DOHH2 (cell line): ENCODE data around the gene CNPY4.

ENCODE experiments used
- H3F3A ChIP-seq: fragments of 200-600 bp; sonication (generic), shearing (Covaris generic); 2 replicates; pipeline ENCODE4 v1.6.0; 2016; ENCODE audit warnings: antibody characterized with exemption, mild to moderate bottlenecking; ENCODE audit not compliant: control insufficient read depth, insufficient read depth
- H3K27ac ChIP-seq: fragments of 200-600 bp; sonication (generic); 2 replicates; pipeline ENCODE4 v1.5.1; 2014; ENCODE audit warnings: low read depth, mild to moderate bottlenecking, low read length, moderate library complexity
- H3K27me3 ChIP-seq: fragments of 200-600 bp; sonication (generic); 2 replicates; pipeline ENCODE4 v1.6.1; 2014; ENCODE audit warnings: mild to moderate bottlenecking, low read length, mixed read lengths; ENCODE audit not compliant: control insufficient read depth
- H3K36me3 ChIP-seq: fragments of 200-600 bp; sonication (generic); 2 replicates; pipeline ENCODE4 v1.6.1; 2014; ENCODE audit warnings: mild to moderate bottlenecking, low read length, moderate library complexity, mixed read lengths; ENCODE audit not compliant: control insufficient read depth
- H3K4me1 ChIP-seq: fragments of 200-600 bp; sonication (generic); 2 replicates; pipeline ENCODE4 v1.6.1; 2014; ENCODE audit warnings: mild to moderate bottlenecking, low read length, mixed read lengths; ENCODE audit not compliant: control insufficient read depth
- H3K4me2 ChIP-seq: fragments of 200-600 bp; sonication (generic); 2 replicates; pipeline ENCODE4 v1.6.0; 2014; ENCODE audit warnings: mild to moderate bottlenecking, low read length, moderate library complexity
- H3K4me3 ChIP-seq: fragments of 200-600 bp; sonication (generic); 2 replicates; pipeline ENCODE4 v1.5.1; 2014; ENCODE audit warnings: mild to moderate bottlenecking, low read length, mixed read lengths
- H3K79me2 ChIP-seq: fragments of 200-600 bp; sonication (generic); 2 replicates; pipeline ENCODE4 v1.6.1; 2014; ENCODE audit warnings: mild to moderate bottlenecking, low read length, mixed read lengths; ENCODE audit not compliant: control insufficient read depth
- H3K9me2 ChIP-seq: fragments of 200-600 bp; sonication (generic); replicated peaks from 2 replicates; pipeline ENCODE4 v1.6.1; 2014; ENCODE audit warnings: mild to moderate bottlenecking, low read length, mixed read lengths; ENCODE audit not compliant: control insufficient read depth
- H3K9me3 ChIP-seq: fragments of 200-600 bp; sonication (generic); 2 replicates; pipeline ENCODE4 v1.6.1; 2014; ENCODE audit warnings: antibody characterized with exemption, low read length, mixed read lengths; ENCODE audit not compliant: control insufficient read depth, insufficient read depth
- H4K20me1 ChIP-seq: fragments of 200-600 bp; sonication (generic); 2 replicates; pipeline ENCODE4 v1.6.0; 2014; ENCODE audit warnings: low read depth, mild to moderate bottlenecking, antibody characterized with exemption, low read length, moderate library complexity; ENCODE audit not compliant: control insufficient read depth, insufficient read depth
- EZH2phosphoT487 ChIP-seq: fragments of 200-600 bp; sonication (generic); IDR thresholded peaks from 2 replicates; pipeline ENCODE4 v1.6.1; 2017; ENCODE audit warnings: borderline replicate concordance, mild to moderate bottlenecking, antibody characterized with exemption, low read length, moderate library complexity, mixed read lengths
- TF ChIP-seq, protein P1 (sequence below): fragments of 200-600 bp; sonication (generic); IDR thresholded peaks from one replicate; pipeline ENCODE4 v1.5.1; 2014; ENCODE audit warnings: antibody characterized with exemption, mild to moderate bottlenecking, low read depth, low read length; ENCODE audit not compliant: poor library complexity, severe bottlenecking

The CNPY4 gene

DNA sequence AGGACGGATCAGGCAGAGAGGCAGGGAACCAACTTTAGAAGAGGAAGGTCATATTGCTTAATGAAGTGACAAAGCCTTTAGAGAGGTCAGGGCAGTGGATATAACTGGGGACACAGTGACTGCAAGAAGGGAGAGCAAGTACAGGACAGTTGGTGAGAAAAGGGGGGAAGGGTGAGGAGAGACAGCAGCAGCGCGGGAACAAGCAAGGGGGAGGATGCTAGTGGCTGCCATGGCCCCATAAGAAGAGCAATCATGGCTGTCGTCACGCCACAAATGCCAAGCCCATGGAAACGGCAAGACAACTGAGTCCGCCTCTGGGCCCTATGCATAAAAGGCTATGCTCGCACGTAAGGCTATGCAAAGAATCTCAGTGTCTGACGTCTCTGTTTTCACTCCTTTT, 47.0 kb upstream of the CNPY4 start:
- no peaks in the 10 kb centered on the region for H3K9me2 ChIP-seq
- peaks cover 3% of the 10 kb centered on the region for H3K79me2 ChIP-seq
- peaks cover 28% of the 10 kb centered on the region for H3K9me3 ChIP-seq
- H3K4me1 ChIP-seq, result no peaks in the 10 kb centered on the region
- H4K20me1 ChIP-seq, result no peaks in the 10 kb centered on the region
- H3K27ac ChIP-seq, result no peak overlapping the region
- no peaks in the 10 kb centered on the region for H3K27me3 ChIP-seq
- peaks cover 83% of the 10 kb centered on the region for H3K36me3 ChIP-seq
- TF ChIP-seq, protein P1, sequence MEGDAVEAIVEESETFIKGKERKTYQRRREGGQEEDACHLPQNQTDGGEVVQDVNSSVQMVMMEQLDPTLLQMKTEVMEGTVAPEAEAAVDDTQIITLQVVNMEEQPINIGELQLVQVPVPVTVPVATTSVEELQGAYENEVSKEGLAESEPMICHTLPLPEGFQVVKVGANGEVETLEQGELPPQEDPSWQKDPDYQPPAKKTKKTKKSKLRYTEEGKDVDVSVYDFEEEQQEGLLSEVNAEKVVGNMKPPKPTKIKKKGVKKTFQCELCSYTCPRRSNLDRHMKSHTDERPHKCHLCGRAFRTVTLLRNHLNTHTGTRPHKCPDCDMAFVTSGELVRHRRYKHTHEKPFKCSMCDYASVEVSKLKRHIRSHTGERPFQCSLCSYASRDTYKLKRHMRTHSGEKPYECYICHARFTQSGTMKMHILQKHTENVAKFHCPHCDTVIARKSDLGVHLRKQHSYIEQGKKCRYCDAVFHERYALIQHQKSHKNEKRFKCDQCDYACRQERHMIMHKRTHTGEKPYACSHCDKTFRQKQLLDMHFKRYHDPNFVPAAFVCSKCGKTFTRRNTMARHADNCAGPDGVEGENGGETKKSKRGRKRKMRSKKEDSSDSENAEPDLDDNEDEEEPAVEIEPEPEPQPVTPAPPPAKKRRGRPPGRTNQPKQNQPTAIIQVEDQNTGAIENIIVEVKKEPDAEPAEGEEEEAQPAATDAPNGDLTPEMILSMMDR, result no peak
- no peak for TF ChIP-seq EZH2phosphoT487
- no peaks in the 10 kb centered on the region for H3F3A ChIP-seq
- H3K4me2 ChIP-seq, result no peak overlapping the region
- no peak overlapping the region for H3K4me3 ChIP-seq

DNA sequence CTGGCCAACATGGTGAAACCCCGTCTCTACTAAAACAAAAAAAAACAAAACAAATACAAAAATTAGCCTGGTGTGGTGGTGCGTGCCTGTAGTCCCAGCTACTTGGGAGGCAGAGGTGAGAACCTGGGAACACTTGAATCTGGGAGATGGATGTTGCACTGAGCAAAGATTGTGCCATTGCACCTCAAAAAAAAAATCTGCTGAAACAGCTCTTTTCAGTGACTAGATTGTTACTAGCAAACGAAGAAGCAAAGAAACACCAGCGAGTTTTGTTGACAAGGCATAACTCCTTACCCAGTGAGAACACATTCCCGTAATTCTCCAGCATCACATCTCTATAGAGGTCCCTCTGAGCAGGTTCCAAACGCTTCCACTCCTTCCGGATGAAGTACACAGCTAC, 44.6 kb upstream of the CNPY4 start:
- Histone ChIP-seq H4K20me1 (peaks cover 9% of the 10 kb centered on the region; the same call in 1 of the 2 replicates), H3K79me2 (peaks cover 22% of the 10 kb centered on the region), H3K9me2 (no peaks in the 10 kb centered on the region), H3K9me3 (peaks cover 28% of the 10 kb centered on the region), H3K36me3 (peaks cover 87% of the 10 kb centered on the region), H3K27me3 (no peaks in the 10 kb centered on the region), H3K4me3 (no peak overlapping the region), H3F3A (peaks cover 2% of the 10 kb centered on the region; the same call in 1 of the 2 replicates), H3K27ac (no peak overlapping the region), H3K4me1 (no peaks in the 10 kb centered on the region), H3K4me2 (no peak overlapping the region)
- TF ChIP-seq EZH2phosphoT487, result no peak
- TF ChIP-seq, protein P1, result no peak

DNA sequence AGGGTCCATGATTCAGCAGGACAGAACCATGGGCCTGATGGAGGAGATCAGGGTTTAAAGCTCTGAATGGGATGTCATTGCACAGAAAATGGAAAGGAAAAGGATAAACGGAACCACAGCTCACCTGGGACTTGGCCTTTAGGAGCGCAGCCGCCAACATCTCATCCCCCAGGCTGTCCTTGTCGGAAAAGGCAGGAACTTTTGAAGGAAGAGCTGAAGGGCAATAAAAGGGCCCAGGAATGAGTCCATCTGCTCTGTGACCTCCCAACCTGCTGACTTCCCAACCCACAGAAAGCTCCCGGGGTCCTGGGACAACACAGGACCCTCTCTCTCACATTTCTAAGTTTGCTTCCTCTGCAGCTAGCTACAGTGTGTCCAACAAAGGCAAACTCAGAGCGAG, 44.0 kb upstream of the CNPY4 start:
- H3K4me3 ChIP-seq, result no peak overlapping the region
- H4K20me1 ChIP-seq, result peaks cover 11% of the 10 kb centered on the region; the same call in 1 of the 2 replicates
- TF ChIP-seq, protein P1, result no peak
- no peak for TF ChIP-seq EZH2phosphoT487
- H3K27me3 ChIP-seq, result no peaks in the 10 kb centered on the region
- peaks cover 5% of the 10 kb centered on the region; the same call in 1 of the 2 replicates for H3K4me1 ChIP-seq
- H3K4me2 ChIP-seq, result no peak overlapping the region
- peaks cover 2% of the 10 kb centered on the region; the same call in 1 of the 2 replicates for H3F3A ChIP-seq
- no peaks in the 10 kb centered on the region for H3K9me2 ChIP-seq
- peaks cover 26% of the 10 kb centered on the region for H3K9me3 ChIP-seq
- peaks cover 81% of the 10 kb centered on the region for H3K36me3 ChIP-seq
- H3K79me2 ChIP-seq, result peaks cover 27% of the 10 kb centered on the region
- H3K27ac ChIP-seq, result no peak overlapping the region

DNA sequence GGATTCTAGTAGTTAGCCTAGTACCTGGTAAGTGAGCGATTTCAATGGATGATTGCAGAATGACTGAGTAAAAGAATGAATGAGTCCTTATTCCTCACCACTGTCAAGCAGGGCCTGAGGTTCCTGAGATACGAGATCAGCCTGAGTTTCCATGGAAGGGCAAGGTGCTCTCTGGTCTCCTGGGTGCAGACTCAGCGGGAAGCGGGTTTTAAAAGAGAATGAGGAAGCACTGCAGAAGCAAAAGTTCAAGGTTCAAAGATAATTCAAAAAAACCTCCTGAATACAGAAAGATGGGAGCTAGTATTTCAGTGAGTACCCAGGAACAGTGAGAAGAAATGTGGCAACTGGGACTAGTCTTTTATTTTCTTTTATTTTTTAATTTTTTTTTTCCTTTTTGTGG, 42.2 kb upstream of the CNPY4 start:
- Histone ChIP-seq H3K4me1 (peaks cover 13% of the 10 kb centered on the region), H4K20me1 (peaks cover 11% of the 10 kb centered on the region; the same call in 1 of the 2 replicates), H3K4me3 (no peak overlapping the region), H3K9me3 (peaks cover 8% of the 10 kb centered on the region), H3K79me2 (peaks cover 39% of the 10 kb centered on the region), H3F3A (peaks cover 2% of the 10 kb centered on the region; the same call in 1 of the 2 replicates), H3K36me3 (peaks cover 63% of the 10 kb centered on the region), H3K27me3 (no peaks in the 10 kb centered on the region), H3K9me2 (no peaks in the 10 kb centered on the region), H3K4me2 (no peak overlapping the region), H3K27ac (no peak overlapping the region)
- no peak for TF ChIP-seq EZH2phosphoT487
- TF ChIP-seq, protein P1, result no peak
